ENCODE data around the gene BLZF1.

BLZF1 gene

DNA sequence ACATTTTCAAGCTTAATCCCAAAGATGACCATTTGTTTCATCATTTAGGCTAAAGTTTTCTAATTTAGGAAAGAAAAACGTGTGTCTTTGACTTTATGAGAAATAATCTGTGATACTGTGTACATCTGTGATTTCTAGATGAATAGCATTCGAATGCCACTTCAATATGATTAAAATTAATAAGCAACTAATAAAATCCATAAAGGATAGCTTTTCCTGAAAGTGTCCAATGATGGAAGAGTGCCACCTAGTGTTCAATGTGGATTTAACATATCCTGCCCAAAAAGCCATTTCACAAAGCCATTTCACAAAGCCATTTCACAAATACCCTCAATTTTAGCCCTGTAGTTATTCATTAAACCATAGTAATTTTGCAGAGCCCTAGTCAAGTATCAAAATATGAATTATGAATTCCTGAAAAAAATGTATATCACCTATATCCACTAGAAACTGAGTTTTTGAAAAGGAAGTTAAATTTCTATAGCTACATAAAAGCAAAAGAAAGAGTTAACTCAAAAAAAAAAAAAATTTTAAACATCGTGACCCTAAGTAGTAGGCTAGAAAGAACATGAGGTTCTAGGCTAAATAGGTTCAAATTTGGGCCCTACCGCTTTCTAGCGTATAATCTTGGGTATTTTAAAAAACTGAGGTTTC, 19.5 kb upstream of the BLZF1 start:
- H3F3A ChIP-seq (ENCODE audit: control insufficient read depth, insufficient read depth), result no peaks in the 10 kb centered on the region
- no peaks in the 10 kb centered on the region for H3K27me3 ChIP-seq (ENCODE audit: control insufficient read depth, low read length)
- H3K4me3 ChIP-seq (ENCODE audit: low read length), result no peak overlapping the region
- H4K20me1 ChIP-seq (ENCODE audit: control insufficient read depth, insufficient read depth, low read depth, low read length), result no peaks in the 10 kb centered on the region
- H3K79me2 ChIP-seq (ENCODE audit: control insufficient read depth, low read length), result no peaks in the 10 kb centered on the region
- no peaks in the 10 kb centered on the region for H3K4me1 ChIP-seq (ENCODE audit: control insufficient read depth, low read length)
- H3K9me3 ChIP-seq (ENCODE audit: control insufficient read depth, insufficient read depth, low read length), result no peaks in the 10 kb centered on the region
- no peaks in the 10 kb centered on the region for H3K36me3 ChIP-seq (ENCODE audit: control insufficient read depth, low read length)
- H3K27ac ChIP-seq (ENCODE audit: low read depth, low read length), result no peak overlapping the region
- TF ChIP-seq EZH2phosphoT487 (IDR thresholded peaks at IDR 0.05; ENCODE audit: borderline replicate concordance, low read length), result no peak
- TF ChIP-seq, protein P1, sequence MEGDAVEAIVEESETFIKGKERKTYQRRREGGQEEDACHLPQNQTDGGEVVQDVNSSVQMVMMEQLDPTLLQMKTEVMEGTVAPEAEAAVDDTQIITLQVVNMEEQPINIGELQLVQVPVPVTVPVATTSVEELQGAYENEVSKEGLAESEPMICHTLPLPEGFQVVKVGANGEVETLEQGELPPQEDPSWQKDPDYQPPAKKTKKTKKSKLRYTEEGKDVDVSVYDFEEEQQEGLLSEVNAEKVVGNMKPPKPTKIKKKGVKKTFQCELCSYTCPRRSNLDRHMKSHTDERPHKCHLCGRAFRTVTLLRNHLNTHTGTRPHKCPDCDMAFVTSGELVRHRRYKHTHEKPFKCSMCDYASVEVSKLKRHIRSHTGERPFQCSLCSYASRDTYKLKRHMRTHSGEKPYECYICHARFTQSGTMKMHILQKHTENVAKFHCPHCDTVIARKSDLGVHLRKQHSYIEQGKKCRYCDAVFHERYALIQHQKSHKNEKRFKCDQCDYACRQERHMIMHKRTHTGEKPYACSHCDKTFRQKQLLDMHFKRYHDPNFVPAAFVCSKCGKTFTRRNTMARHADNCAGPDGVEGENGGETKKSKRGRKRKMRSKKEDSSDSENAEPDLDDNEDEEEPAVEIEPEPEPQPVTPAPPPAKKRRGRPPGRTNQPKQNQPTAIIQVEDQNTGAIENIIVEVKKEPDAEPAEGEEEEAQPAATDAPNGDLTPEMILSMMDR (IDR thresholded peaks at IDR 0.05; ENCODE audit: low read depth, low read length, poor library complexity, severe bottlenecking), result peak; percentile 78
- no peaks in the 10 kb centered on the region for H3K9me2 ChIP-seq (replicated peaks; ENCODE audit: control insufficient read depth, low read length)
- no peak overlapping the region for H3K4me2 ChIP-seq (ENCODE audit: low read length)

DNA sequence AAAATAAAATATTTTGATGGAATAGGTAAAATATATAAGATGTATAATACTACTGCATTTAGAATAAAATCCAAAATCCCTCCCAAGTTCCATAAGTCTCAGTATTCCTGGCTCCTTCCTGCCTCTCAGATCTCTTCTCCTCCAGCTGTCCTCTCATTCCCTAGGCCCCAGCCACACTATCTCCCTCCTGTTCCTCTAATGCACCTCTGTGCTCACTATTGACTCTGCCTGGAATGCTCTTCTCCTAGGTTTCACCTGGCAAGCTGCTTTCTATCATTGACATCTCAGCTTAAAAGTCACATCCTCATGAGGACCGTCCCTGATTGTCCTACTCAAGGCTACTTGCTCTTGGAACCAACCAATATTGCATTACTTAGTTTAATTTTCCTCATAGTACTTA, 7.6 kb upstream of the BLZF1 start:
- no peak for TF ChIP-seq EZH2phosphoT487 (IDR thresholded peaks at IDR 0.05; ENCODE audit: borderline replicate concordance, low read length)
- TF ChIP-seq, protein P1 (IDR thresholded peaks at IDR 0.05; ENCODE audit: low read depth, low read length, poor library complexity, severe bottlenecking), result no peak
- H3K79me2 ChIP-seq (ENCODE audit: control insufficient read depth, low read length), result no peaks in the 10 kb centered on the region

DNA sequence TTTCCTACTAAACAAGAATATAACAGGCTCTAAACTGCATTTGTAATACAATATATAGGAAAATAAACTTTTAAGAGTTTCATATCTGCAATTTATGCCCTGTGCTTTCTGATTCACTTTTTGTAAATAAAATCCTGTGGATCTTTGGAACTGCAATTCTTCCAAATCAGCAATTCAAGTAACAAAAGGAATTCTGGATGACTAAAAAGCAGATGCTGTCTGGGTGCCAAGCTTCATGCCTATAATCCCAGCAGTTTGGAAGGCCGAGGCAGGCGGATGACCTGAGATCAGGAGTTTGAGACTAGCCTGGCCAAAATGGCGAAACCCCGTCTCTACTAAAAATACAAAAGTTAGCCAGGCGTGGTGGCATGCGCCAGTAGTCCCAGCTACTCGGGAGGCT, 6.7 kb upstream of the BLZF1 start:
- Histone ChIP-seq H3K36me3 (ENCODE audit: control insufficient read depth, low read length) (no peaks in the 10 kb centered on the region), H3K27me3 (ENCODE audit: control insufficient read depth, low read length) (no peaks in the 10 kb centered on the region), H3F3A (ENCODE audit: control insufficient read depth, insufficient read depth) (no peaks in the 10 kb centered on the region), H3K4me1 (ENCODE audit: control insufficient read depth, low read length) (no peaks in the 10 kb centered on the region), H3K4me3 (ENCODE audit: low read length) (no peak overlapping the region), H4K20me1 (ENCODE audit: control insufficient read depth, insufficient read depth, low read depth, low read length) (no peaks in the 10 kb centered on the region), H3K4me2 (ENCODE audit: low read length) (no peak overlapping the region), H3K9me2 (replicated peaks; ENCODE audit: control insufficient read depth, low read length) (no peaks in the 10 kb centered on the region), H3K79me2 (ENCODE audit: control insufficient read depth, low read length) (peaks cover under 1% of the 10 kb centered on the region; the same call in 1 of the 2 replicates), H3K27ac (ENCODE audit: low read depth, low read length) (no peak overlapping the region), H3K9me3 (ENCODE audit: control insufficient read depth, insufficient read depth, low read length) (no peaks in the 10 kb centered on the region)
- TF ChIP-seq, protein P1 (IDR thresholded peaks at IDR 0.05; ENCODE audit: low read depth, low read length, poor library complexity, severe bottlenecking), result no peak
- no peak for TF ChIP-seq EZH2phosphoT487 (IDR thresholded peaks at IDR 0.05; ENCODE audit: borderline replicate concordance, low read length)

More for the DNA sequence above, 7.6 kb upstream of the BLZF1 start:
- Histone ChIP-seq H3K4me3 (ENCODE audit: low read length) (no peak overlapping the region), H3F3A (ENCODE audit: control insufficient read depth, insufficient read depth) (no peaks in the 10 kb centered on the region), H3K27ac (ENCODE audit: low read depth, low read length) (no peak overlapping the region), H3K9me2 (replicated peaks; ENCODE audit: control insufficient read depth, low read length) (no peaks in the 10 kb centered on the region), H3K36me3 (ENCODE audit: control insufficient read depth, low read length) (no peaks in the 10 kb centered on the region), H3K4me1 (ENCODE audit: control insufficient read depth, low read length) (no peaks in the 10 kb centered on the region), H3K9me3 (ENCODE audit: control insufficient read depth, insufficient read depth, low read length) (no peaks in the 10 kb centered on the region), H4K20me1 (ENCODE audit: control insufficient read depth, insufficient read depth, low read depth, low read length) (no peaks in the 10 kb centered on the region), H3K4me2 (ENCODE audit: low read length) (no peak overlapping the region), H3K27me3 (ENCODE audit: control insufficient read depth, low read length) (no peaks in the 10 kb centered on the region)
